SJSA1 (cell line): ENCODE data around the gene TNNI2. TPM values are rescaled to one million over a fixed set of nuclear protein-coding genes. Genes with fewer than 3 reads are reported as not detected.

Experiments
- DNase-seq, 2 experiments: peaks; one replicate each; pipeline ENCODE4 v3.0.0-alpha.2; 2015 to 2020; ENCODE audit warnings: low spot score in 2 of 2, low read depth in 1 of 2
- H3K27ac ChIP-seq: fragments of 250-450 bp; sonication (Bioruptor Pico); 2 replicates; pipeline ENCODE4 v1.5.1; 2020; ENCODE audit warnings: mild to moderate bottlenecking, moderate library complexity
- H3K27me3 ChIP-seq: fragments of 250-450 bp; sonication (Bioruptor Pico); replicated peaks from 2 replicates; pipeline ENCODE4 v1.5.1; 2020; ENCODE audit warnings: mild to moderate bottlenecking, moderate library complexity
- H3K36me3 ChIP-seq: fragments of 250-450 bp; sonication (Bioruptor Pico); 2 replicates; pipeline ENCODE4 v1.5.1; 2020; ENCODE audit warnings: mild to moderate bottlenecking
- H3K4me1 ChIP-seq: fragments of 250-450 bp; sonication (Bioruptor Pico); replicated peaks from 2 replicates; pipeline ENCODE4 v1.6.1; 2021; ENCODE audit warnings: mild to moderate bottlenecking
- H3K4me3 ChIP-seq: fragments of 250-450 bp; sonication (Bioruptor Pico); 2 replicates; pipeline ENCODE4 v1.5.1; 2020; ENCODE audit warnings: mild to moderate bottlenecking
- H3K9me3 ChIP-seq: fragments of 250-450 bp; sonication (Bioruptor Pico); replicated peaks from 2 replicates; pipeline ENCODE4 v1.5.1; 2020; ENCODE audit warnings: mild to moderate bottlenecking
- total RNA-seq: library from RNA; depleted of rRNA; stranded (reverse); fragments of >200 nt; shearing (Covaris generic); gene quantifications from 2 replicates; pipeline ENCODE4 v1.2.3, GENCODE V29; 2014

TNNI2 gene
- total RNA-seq, 1 experiment from 2014 or later: not detected

- Histone ChIP-seq H3K27me3 (peaks cover 3% of the 10 kb centered on the region; the same call in 1 of the 2 replicates), H3K9me3 (no peaks in the 10 kb centered on the region), H3K4me1 (peaks cover 10% of the 10 kb centered on the region; the same call in 1 of the 2 replicates), H3K36me3 (no peaks in the 10 kb centered on the region), H3K27ac (no peak overlapping the region), H3K4me3 (no peak overlapping the region)
- DNase-seq: no peak
Measured at GRCh38 chr11:1842149-1843097, 3.6 kb downstream of the TNNI2 start.

GRCh38 chr11:1843098-1843473 lies 4.3 kb downstream of the TNNI2 start:
- Histone ChIP-seq H3K27ac (no peak overlapping the region), H3K4me3 (no peak overlapping the region)
- no peak for DNase-seq

GRCh38 chr11:1843796-1844195 lies 5.0 kb downstream of the TNNI2 start:
- DNase-seq: no peak
- Histone ChIP-seq H3K4me3 (no peak overlapping the region), H3K4me1 (0 out of 2 replicates have a peak, but pooled peaks cover 7% of the 10 kb centered on the region), H3K27me3 (peaks cover 3% of the 10 kb centered on the region; the same call in 1 of the 2 replicates), H3K9me3 (no peaks in the 10 kb centered on the region), H3K36me3 (no peaks in the 10 kb centered on the region), H3K27ac (no peak overlapping the region)

More at GRCh38 chr11:1843098-1843473, 4.3 kb downstream of the TNNI2 start:
- no peaks in the 10 kb centered on the region for H3K9me3 ChIP-seq
- H3K36me3 ChIP-seq: no peaks in the 10 kb centered on the region
- H3K4me1 ChIP-seq: 0 out of 2 replicates have a peak, but pooled peaks cover 7% of the 10 kb centered on the region
- peaks cover 3% of the 10 kb centered on the region; the same call in 1 of the 2 replicates for H3K27me3 ChIP-seq

GRCh38 chr11:1844221-1845094 lies 5.7 kb downstream of the TNNI2 start:
- H3K27ac ChIP-seq: no peak overlapping the region
- no peak for DNase-seq

GRCh38 chr11:1845095-1845429 lies 6.3 kb downstream of the TNNI2 start:
- Histone ChIP-seq H3K27ac (no peak overlapping the region), H3K27me3 (peaks cover 3% of the 10 kb centered on the region; the same call in 1 of the 2 replicates), H3K9me3 (no peaks in the 10 kb centered on the region), H3K36me3 (no peaks in the 10 kb centered on the region), H3K4me1 (0 out of 2 replicates have a peak, but pooled peaks cover 7% of the 10 kb centered on the region), H3K4me3 (no peak overlapping the region)
- no peak for DNase-seq

More at GRCh38 chr11:1844221-1845094, 5.7 kb downstream of the TNNI2 start:
- Histone ChIP-seq H3K27me3 (peaks cover 3% of the 10 kb centered on the region; the same call in 1 of the 2 replicates), H3K4me1 (0 out of 2 replicates have a peak, but pooled peaks cover 7% of the 10 kb centered on the region), H3K4me3 (no peak overlapping the region), H3K9me3 (no peaks in the 10 kb centered on the region), H3K36me3 (no peaks in the 10 kb centered on the region)

GRCh38 chr11:1845561-1846452 lies 7.0 kb downstream of the TNNI2 start:
- Histone ChIP-seq H3K36me3 (no peaks in the 10 kb centered on the region), H3K4me3 (no peak overlapping the region), H3K9me3 (no peaks in the 10 kb centered on the region), H3K27ac (no peak overlapping the region), H3K4me1 (0 out of 2 replicates have a peak, but pooled peaks cover 7% of the 10 kb centered on the region), H3K27me3 (peaks cover 3% of the 10 kb centered on the region; the same call in 1 of the 2 replicates)
- DNase-seq: no peak

- no peak overlapping the region for H3K4me3 ChIP-seq
- H3K27ac ChIP-seq: no peak overlapping the region
- no peaks in the 10 kb centered on the region for H3K36me3 ChIP-seq
- H3K4me1 ChIP-seq: 0 out of 2 replicates have a peak, but pooled peaks cover 7% of the 10 kb centered on the region
- peaks cover 3% of the 10 kb centered on the region; the same call in 1 of the 2 replicates for H3K27me3 ChIP-seq
- no peak for DNase-seq
- H3K9me3 ChIP-seq: no peaks in the 10 kb centered on the region
Measured at GRCh38 chr11:1846453-1846932, 7.7 kb downstream of the TNNI2 start.

GRCh38 chr11:1847006-1847735 lies 8.4 kb downstream of the TNNI2 start:
- Histone ChIP-seq H3K9me3 (no peaks in the 10 kb centered on the region), H3K27ac (no peak overlapping the region), H3K4me1 (0 out of 2 replicates have a peak, but pooled peaks cover 7% of the 10 kb centered on the region), H3K27me3 (peaks cover 3% of the 10 kb centered on the region; the same call in 1 of the 2 replicates), H3K4me3 (no peak overlapping the region), H3K36me3 (no peaks in the 10 kb centered on the region)
- no peak for DNase-seq

GRCh38 chr11:1847926-1848639 lies 9.3 kb downstream of the TNNI2 start:
- H3K27me3 ChIP-seq: peaks cover 3% of the 10 kb centered on the region; the same call in 1 of the 2 replicates
- no peak overlapping the region for H3K4me3 ChIP-seq

GRCh38 chr11:1848640-1849430 lies 10.1 kb downstream of the TNNI2 start:
- H3K27me3 ChIP-seq: peaks cover 3% of the 10 kb centered on the region; the same call in 1 of the 2 replicates

More at GRCh38 chr11:1847926-1848639, 9.3 kb downstream of the TNNI2 start:
- DNase-seq: no peak
- Histone ChIP-seq H3K36me3 (no peaks in the 10 kb centered on the region), H3K27ac (no peak overlapping the region), H3K9me3 (no peaks in the 10 kb centered on the region), H3K4me1 (0 out of 2 replicates have a peak, but pooled peaks cover 7% of the 10 kb centered on the region)

More at GRCh38 chr11:1848640-1849430, 10.1 kb downstream of the TNNI2 start:
- DNase-seq: no peak
- H3K4me1 ChIP-seq: 0 out of 2 replicates have a peak, but pooled peaks cover 7% of the 10 kb centered on the region
- H3K9me3 ChIP-seq: no peaks in the 10 kb centered on the region
- no peaks in the 10 kb centered on the region for H3K36me3 ChIP-seq
- no peak overlapping the region for H3K27ac ChIP-seq
- no peak overlapping the region for H3K4me3 ChIP-seq
